GM21423 (cell line): ENCODE results near the gene SLC35F3.
A peak's percentile ranks its signal among the peaks of the same experiment; 100 is the strongest.
"Not testable (repeated sequence)": the region's sequence is repeated elsewhere in the genome, so short reads cannot be mapped to it uniquely, and the experiment has no call there.

Experiments used
- ATAC-seq: cut with Tn5 transposase; IDR thresholded peaks from one replicate; pipeline ENCODE4 v1.9.1; 2021; ENCODE audit warnings: mild to moderate bottlenecking, moderate library complexity; ENCODE audit not compliant: unreplicated experiment

SLC35F3 gene

GRCh38 chr1:234135501-234135900 is 231.0 kb downstream of the SLC35F3 start:
- no peak for ATAC-seq

DNA sequence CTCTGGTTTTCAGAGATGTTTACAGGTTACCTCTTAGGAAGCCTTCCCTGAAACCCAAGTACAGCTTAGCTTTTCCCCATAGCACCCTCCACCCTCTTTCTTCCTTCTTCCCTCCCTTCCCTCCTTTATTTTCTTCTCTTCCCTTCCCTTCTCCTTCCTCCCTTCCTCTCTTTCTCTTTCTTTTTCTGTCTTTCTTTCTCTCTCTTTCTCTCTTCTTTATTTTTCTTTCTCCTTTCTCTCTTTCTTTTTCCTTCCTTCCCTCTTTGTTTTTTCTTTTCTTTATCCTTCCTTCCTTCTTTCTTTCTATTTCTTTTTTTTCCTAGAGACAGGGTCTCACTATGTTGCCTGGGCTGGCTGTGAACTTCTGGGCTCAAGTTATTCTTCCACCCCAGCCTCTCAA is 231.6 kb downstream of the SLC35F3 start:
- no peak for ATAC-seq

DNA sequence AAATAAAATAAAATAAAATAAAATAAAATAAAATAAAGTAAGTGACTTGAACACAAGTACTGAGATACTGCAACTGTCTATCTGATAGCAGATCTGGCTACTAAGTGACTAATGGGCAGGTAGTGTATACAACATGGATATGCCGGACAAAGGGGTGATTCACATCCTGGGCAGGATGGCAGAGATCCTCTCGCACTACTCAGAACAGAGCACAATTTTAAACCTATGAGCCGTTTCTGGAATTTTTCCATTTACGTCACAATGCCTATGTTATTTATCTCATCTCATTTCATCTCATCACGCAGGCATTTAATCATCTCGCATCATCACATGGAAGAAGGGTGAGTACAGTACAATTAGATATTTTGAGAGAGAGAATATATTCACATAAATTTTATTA is 235.5 kb downstream of the SLC35F3 start:
- ATAC-seq: no peak

- ATAC-seq: no peak
These were observed 235.9 kb downstream of the SLC35F3 start for GRCh38 chr1:234140388-234140787.

- ATAC-seq: no peak
These were observed 236.5 kb downstream of the SLC35F3 start for GRCh38 chr1:234141006-234141405.

GRCh38 chr1:234143681-234144080 is 239.2 kb downstream of the SLC35F3 start:
- no peak for ATAC-seq

DNA sequence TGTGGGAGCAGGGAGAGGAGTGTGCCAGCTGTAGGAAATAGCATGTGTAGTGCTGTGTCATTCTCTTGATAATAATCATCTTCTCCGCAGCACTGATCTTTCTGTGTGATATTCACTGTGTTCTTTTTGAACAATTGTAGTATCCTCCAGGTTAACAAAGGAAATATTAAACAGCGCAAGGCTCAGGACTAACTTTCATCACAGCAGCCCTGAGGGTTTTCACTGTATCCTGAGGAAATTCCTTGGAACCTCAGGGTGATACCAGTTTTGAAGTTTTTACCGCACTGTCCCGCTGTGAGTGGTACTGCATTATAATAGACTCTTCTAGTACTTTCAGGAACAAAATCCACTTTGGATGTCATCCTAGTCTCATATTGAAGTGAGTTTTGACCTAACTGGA is 240.4 kb downstream of the SLC35F3 start:
- ATAC-seq: no peak

- ATAC-seq: no peak
These were observed 243.9 kb downstream of the SLC35F3 start for GRCh38 chr1:234148350-234148749.

- ATAC-seq: no peak
These were observed 244.3 kb downstream of the SLC35F3 start for GRCh38 chr1:234148816-234149215.

DNA sequence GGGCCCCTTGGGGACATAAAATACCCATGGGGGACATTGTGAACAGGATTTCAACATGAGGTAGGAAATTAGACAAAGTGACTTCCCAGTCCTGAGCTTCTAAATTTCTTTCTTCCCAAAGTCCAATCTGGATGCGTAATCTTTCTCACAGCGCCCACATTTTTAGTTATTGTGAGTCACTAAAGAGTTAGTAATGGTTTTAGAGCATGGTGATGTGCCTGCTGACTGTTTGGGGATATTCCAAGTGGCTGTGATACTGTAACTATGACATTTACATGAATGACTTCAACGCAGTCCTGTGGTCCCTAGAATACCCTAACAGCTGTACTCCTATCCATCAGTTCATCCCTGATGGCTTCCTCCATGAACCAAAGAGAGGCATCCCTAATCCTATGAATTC is 244.7 kb downstream of the SLC35F3 start:
- no peak for ATAC-seq

GRCh38 chr1:234150892-234151291 is 246.4 kb downstream of the SLC35F3 start:
- ATAC-seq: no peak

DNA sequence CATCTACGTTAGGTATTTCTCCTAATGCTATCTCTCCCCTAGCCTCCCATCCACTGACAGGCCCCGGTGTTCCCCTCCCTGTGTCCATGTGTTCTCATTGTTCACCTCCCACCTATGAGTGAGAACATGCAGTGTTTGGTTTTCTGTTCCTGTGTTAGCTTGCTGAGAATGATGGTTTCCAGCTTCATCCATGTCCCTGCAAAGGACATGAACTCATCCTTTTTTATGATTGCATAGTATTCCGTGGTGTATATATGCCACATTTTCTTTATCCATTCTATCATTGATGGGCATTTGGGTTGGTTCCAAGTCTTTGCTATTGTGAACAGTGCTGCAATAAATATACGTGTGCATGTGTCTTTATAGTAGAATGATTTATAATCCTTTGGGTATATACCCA is 247.9 kb downstream of the SLC35F3 start:
- not testable (repeated sequence) for ATAC-seq

- ATAC-seq: peak; percentile 51
These were observed 250.1 kb downstream of the SLC35F3 start for GRCh38 chr1:234154320-234155251.

DNA sequence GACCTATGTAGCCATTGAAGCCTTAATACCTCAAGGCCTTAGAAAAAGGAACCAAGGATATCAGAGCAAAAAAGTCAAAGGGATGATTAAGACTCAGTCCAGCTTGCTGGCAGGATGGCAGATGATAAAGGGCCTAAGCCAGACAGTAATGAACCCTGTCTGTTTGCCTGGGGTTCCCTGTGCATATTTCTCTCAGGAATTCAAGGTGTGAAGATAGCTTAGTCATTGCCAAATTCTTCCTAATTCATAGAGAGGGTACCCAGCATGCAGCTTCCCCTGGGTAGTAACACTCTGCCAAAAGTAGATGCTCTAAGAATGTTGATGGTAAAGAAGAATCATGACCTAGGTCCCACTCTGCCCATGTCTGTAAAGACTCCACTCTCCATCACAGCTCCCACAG is 258.2 kb downstream of the SLC35F3 start:
- no peak for ATAC-seq

DNA sequence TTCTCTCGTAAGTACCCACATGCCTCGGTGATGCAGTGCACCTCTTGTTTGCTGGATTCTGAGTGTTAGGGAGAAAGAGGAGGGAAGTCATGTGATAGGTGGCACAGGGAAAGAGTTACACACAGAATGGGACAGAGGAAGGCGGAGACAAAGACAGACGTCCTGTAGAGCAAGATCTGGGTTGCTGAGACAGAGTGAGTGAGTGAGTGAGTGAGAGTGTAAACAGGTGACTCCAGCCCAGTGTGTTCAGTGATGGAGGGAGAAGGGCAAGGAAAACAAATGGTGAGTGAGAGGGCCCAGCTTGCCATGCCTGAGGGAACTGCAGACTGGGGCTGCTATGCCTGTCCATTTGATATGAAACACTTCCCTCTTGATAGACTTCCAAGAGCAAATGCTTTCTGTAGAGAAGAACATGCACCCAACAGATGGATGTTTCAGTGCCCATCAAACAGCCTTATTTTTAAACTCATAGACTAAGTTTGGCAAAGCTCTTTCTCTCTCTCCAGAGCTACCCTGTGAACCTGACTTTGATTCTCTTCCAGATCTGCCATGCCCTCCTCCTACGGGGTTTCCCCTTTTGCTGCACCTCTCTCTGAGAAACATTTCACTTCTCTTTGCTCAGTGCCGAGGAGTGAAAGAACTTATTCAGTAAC is 258.9 kb downstream of the SLC35F3 start:
- no peak for ATAC-seq

GRCh38 chr1:234164098-234164709 is 259.7 kb downstream of the SLC35F3 start:
- ATAC-seq: no peak

DNA sequence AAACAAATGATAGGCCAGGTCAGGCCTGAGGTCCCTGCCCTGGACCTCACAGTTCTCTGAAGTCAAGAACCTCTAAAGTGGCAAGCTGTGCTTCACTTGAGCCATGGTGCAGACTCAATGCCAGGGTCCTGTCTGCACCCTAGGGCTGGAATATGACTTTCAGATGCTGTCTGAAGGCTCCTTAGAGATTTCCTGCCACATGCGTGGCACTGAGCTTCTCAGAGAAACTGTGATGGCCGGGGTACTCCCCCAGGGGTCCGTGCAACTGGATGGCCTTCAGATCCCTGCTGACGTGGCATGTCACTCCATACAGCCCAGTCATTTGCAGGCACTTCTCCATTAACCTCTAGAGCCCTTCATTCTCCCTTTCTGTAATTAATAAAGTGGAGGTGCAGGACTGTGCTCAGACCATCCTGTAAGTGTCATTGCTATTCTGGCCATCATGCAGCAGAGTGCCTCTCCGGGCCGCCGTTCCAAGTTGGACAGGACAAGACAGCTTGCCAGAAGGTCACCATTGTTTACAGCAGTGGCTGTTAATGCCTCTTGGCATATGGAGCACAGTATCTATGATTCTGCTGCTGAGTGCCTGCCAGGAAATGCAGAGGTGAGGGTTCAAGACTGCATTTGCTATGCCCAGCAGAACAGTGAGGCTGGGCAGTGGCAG is 263.7 kb downstream of the SLC35F3 start:
- no peak for ATAC-seq

- ATAC-seq: no peak
These were observed 264.8 kb downstream of the SLC35F3 start for GRCh38 chr1:234169161-234169849.

- ATAC-seq: no peak
These were observed 265.6 kb downstream of the SLC35F3 start for GRCh38 chr1:234170067-234170466.

- no peak for ATAC-seq
These were observed 266.1 kb downstream of the SLC35F3 start for GRCh38 chr1:234170622-234171021.

DNA sequence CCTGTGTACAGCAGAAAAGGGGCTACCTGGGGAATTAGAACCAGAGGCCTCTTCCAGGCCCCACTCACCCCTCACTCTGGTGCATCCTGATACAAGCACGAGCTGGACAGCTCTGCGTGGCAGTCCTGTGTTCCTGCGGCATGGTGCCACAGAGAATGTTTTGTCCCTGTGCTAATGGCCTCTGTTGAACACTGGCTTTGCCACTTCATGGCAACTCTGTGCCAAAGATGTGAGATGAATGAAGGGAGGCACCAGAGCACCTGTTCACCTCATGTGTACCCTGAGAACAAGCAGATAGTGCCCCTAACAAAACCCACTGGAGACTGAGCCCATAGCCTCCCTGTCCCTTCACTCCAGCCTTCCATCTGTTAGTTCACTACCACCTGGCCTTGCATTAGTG is 269.5 kb downstream of the SLC35F3 start:
- no peak for ATAC-seq
